ENCODE measurements around the gene PEX12.

DNA sequence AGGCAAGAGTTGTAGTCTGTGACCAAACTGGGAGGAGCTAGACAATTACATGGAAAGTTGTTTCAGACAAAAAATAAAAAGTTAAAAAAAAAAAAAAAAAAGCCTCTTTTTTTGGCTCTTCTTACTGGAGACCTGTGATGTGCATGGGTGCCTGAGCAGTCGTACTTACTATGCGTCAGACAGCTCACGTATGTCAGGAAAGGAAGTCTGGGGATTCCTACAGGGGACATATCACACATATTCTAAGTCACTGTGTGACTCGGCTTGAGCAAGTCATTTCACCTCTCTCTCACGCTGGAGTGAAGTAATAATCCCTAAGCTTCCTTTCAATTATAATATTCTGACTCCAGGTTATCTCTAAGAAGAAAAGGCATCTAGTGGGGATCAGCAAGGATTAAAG, 23.7 kb downstream of the PEX12 start:
- no peak for TF ChIP-seq POLR2A (IDR thresholded peaks at IDR 0.05)
- TF ChIP-seq, protein P1, sequence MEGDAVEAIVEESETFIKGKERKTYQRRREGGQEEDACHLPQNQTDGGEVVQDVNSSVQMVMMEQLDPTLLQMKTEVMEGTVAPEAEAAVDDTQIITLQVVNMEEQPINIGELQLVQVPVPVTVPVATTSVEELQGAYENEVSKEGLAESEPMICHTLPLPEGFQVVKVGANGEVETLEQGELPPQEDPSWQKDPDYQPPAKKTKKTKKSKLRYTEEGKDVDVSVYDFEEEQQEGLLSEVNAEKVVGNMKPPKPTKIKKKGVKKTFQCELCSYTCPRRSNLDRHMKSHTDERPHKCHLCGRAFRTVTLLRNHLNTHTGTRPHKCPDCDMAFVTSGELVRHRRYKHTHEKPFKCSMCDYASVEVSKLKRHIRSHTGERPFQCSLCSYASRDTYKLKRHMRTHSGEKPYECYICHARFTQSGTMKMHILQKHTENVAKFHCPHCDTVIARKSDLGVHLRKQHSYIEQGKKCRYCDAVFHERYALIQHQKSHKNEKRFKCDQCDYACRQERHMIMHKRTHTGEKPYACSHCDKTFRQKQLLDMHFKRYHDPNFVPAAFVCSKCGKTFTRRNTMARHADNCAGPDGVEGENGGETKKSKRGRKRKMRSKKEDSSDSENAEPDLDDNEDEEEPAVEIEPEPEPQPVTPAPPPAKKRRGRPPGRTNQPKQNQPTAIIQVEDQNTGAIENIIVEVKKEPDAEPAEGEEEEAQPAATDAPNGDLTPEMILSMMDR (IDR thresholded peaks at IDR 0.05) = no peak

Measured in body of pancreas (tissue), 4 donors.